Measurements from ENCODE around the gene GANAB. TPM values are rescaled to one million over a fixed set of nuclear protein-coding genes. Genes with fewer than 3 reads are reported as not detected.
"Not testable (repeated sequence)": the region's sequence is repeated elsewhere in the genome, so short reads cannot be mapped to it uniquely, and the experiment has no call there.

GANAB gene
- total RNA-seq, 1 donor from 2014 or later = 237 TPM

DNA sequence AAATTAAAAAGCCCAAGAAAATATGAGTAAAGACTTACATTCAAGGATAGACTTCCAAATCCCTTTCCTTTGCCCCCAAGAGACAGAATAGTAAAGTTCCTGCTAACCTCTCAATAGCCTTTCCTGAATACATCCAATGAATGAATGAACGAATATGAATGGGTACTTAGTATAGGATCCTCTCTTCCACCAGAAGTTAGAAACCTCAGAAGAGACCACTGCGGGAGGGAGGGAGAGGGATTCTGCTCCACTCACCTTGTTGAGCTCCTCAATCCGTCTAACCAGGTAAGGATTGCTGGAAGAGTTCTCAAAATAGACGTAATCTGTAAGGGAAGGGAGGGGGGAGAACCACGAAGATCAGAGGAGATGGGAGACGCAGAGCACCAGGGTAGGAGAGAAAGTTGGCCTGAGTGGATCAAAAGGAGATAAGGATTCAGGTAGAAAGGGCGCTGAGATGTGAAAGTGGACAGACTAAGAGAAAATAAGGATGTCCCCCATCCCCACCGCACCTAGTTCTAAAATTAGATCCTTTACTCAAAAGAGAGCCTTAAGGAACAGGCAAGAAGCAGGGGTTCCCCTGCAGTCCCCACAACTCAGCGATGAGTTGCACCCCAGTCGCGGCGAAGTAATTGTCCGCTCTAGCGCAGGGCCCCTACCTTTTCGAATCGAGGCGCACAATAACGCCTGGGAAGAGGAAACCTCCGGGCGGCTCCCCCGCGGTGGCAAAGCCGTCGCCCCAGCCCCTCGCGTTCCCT is 45.9 kb downstream of the GANAB start:
- DNase-seq = peak; percentile 23

DNA sequence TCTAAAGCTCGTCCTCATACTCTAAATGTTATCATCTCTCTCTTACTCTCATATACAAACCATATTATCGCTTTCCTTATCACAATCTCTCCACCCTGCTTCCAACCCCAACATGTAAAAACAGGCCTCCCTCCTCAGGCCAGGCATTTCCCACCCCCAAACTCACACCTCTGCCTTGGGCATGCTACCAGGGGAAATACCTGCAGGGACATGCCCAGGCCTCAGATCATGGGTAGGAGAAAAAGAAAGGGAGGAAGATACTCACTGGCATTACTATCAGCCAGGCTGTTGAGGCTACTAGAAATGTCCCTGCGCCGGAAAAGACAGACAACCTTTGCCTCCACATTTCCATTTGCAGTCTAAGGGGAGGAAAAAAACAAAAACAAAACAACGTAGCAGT is 46.5 kb downstream of the GANAB start:
- DNase-seq = no peak

DNA sequence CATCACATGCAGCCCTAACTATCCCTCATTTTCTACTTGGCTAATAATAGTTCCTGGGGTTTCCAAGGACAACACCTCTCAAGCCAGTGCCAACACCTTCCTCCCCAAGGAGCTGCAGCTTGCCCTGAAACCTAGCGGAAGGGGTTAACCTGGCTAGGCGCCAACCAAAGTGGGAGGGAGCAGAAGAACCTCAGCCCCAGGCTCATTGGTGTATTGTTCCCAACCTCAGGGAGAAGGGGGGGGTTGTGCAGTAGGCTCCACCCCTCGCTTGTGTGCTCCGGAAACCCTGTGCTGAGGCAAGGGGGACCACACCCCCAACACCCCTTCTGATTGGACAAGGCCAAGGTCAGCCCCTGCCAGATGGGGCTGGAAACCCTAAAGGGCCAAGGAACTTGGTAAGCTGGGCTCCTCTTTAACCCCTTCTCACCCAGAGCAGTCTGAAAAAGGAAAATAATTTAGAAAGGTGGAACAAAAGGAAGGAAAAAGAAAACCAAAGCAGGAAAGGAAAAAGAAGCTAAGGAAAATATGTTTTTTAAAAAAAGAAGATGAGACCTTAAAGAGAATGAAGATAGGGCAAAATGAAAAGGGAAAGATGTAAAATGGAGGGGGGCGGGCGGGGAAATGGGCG is 47.2 kb downstream of the GANAB start:
- DNase-seq = peak; percentile 99

DNA sequence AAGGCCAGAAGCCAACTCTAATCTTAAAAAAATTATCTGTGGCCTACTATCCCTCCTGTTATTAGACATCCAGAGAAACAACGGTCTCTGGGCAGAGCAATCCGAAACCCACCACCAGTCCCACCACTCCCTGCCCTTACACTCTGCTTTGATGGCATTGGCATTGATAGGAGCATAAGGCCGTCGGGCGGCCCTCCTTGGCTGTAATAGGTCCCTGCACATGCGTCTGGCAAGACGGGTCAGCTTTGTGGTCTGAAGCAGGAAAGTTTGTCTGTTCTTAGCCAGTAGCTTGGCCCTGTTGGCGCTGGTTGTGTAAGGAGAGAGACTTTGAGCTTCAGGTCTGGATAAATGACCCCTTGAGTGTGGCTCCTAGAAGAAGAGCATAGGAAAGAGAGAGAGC is 51.3 kb downstream of the GANAB start:
- DNase-seq = no peak

DNA sequence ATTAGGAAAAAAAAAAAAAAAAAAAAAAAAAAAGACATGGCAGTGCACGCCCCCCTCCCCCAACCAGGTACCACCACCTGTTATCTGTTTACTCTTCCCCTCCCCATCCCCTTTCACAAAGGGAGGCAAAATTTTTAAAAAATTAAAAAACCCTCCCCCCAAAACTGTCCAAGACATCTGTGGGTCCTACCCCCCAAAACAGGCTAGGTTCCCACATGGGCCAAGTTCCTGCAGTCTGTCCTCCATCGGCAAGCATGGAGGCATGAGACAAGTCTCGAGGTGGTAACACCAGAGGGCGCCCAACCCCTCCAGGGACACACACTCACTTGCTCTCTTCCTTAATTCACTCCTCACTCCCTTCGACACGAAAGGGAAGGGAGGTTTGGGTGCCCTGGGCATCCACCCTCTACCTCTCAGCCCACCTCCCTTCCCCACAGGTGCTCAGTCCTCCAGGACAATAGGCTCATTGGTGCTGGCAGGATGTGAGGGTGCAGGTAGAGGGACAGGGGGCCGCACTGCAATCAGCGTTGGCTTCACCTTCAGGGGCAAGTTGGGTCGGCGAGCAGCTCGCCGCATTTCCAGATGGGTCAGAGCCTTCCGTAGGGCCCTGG is 52.9 kb downstream of the GANAB start:
- peak; percentile 88 for DNase-seq

DNA sequence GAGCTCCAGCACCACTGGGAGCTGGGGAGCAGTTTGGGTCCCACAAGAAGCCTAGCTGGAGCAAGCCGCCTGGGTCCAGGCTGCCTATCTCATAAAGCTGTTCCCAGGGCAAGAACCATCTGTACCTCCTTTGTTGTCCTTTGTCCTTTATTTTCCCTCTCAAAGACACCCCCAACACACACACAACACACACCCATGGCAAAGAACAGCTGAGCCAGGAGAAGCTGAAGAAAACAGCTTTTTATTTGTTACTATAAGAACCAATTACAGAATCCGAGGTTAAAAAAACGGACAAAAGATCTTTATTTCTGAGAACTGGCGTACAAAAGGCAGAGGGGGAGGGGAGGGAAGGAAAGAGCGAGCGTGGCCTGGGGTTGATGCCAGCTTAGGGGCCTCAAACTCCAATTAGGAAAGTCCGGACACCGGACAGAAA is 53.4 kb downstream of the GANAB start:
- no peak for DNase-seq

DNA sequence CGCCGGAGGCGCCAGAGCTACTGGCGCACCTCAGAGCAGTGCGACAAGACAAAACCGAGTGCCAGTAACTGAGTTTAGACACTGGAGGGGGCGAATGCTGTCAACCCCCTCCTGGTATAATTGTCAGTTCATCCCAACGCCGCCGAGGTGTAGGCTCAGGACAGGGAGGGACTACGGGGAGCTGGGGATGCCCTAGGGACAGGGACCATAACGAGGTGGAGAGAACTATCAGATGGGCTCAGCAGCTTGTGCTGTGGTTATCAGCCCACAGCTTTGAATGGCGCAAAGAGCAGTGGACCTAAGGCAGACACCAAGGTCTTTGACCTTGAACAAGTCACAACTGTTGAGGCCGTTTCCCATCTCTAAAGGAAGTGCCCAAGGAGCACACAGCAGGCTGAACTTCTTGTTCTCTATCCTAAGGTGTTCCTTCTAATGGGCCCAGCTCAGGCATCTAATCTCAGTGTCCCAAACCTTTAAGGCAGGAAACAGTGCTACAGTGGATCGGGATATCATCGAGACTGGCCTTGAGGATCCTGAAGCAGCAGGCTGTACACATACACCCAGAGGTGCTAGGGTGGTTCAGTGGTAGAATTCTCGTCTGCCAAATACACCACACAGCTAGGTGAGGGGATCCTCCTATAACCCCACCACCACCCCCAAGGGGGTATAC is 54.1 kb downstream of the GANAB start:
- DNase-seq = no peak

DNA sequence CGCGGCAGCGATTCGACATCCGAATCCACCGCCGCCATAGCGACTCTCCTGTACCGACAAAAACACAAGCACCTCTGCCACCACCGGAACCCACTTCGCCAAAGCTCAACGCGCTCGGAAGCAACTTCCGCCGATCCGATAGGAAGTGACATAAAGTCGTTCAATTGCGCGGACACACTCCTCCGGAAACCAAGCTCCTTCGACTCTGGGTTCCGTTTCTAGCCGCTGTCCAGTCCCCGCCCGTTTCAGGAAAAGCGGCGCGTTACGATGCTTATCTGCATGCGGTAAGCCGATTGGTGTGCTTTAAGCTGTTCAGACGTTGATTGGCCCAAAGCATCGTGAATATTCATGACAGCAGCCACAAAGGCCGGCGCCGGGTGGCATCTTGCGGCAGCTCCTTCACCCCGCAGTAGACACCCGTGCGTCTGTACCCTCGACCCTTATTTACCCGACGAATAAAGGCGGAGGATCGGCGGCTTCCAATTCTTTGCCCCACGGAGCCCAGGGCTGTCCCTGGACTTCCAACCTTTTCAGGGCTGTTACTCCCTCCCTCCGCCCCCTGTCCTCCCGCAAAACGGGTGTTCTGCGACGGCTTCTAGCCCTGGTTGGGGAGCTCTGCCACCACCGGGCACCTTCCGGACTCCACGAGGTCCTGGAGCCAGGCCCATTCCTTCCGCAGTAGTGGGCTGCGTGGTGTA is 54.8 kb downstream of the GANAB start, which contains the start of gene TUT1:
TUT1 (minus strand) TSS at position 76 of the 698 bp plus-strand sequence; CDS start at position 38, 38 bp downstream.
- peak; percentile 100 for DNase-seq

DNA sequence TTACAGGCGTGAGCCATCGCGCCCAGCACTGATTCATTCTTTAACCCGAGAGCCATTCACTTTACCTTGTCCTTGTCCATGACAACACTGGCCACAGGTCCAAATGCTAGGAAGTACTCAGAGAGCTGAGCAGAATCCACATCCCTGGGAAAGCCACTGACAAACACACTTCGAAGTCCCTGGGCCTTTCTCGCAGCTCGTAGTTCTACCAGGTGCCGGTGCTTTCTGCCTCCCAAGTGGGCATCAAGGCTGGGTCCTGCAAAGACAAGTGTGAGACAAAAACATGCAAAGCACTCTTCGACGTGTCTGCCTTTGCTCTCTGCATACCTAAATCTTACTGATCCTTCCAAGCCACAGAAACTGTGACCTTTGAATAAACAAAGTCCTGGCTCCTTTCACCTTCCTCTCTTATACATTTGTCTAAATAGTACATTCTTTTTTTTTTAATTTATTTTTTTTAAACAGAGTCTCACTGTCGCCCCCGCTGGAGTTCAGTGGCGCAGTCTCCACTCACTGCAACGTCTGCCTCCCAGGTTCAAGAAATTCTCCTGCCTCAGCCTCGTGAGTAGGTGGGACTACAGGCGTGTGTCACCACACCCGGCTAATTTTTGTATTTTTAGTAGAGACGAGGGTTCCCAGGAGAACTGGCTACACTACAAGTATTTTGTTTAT is 57.3 kb downstream of the GANAB start:
- DNase-seq = peak; percentile 67

DNA sequence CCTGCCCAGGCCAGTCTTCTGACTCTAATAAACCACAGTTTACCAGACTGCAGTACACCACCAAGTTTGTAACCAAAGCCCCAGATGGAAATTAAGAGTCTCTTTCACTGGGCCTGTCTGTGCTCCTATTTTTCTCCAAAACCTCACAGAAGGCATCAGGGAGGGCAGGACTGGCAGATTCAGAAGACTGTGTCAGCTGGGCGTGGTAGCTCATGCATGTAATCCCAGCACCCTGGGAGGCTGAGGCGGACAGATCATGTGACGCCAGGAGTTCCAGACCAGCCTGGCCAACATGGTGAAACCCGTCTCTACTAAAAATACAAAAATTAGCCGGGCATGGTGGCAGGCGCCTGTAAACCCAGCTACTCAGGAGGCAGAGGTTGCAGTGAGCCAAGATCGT is 61.1 kb downstream of the GANAB start:
- DNase-seq = not testable (repeated sequence)

DNA sequence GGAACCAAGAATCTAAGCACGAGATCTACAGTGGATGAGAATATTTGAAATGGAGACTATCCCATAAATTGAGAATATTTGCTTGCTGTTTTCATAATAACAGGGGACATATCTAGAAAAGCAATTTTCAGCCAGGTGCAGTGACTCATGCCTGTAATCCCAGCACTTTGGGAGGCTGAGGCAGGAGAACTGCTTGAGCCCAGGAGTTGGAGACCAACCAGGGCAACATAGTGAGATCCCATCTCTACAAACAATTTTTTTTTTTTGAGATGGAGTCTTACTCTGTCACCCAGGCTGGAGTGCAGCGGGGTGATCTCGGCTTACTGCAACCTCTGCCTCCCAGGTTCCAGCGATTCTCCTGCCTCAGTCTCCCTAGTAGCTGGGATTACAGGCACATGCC is 64.7 kb downstream of the GANAB start:
- DNase-seq = not testable (repeated sequence)

DNA sequence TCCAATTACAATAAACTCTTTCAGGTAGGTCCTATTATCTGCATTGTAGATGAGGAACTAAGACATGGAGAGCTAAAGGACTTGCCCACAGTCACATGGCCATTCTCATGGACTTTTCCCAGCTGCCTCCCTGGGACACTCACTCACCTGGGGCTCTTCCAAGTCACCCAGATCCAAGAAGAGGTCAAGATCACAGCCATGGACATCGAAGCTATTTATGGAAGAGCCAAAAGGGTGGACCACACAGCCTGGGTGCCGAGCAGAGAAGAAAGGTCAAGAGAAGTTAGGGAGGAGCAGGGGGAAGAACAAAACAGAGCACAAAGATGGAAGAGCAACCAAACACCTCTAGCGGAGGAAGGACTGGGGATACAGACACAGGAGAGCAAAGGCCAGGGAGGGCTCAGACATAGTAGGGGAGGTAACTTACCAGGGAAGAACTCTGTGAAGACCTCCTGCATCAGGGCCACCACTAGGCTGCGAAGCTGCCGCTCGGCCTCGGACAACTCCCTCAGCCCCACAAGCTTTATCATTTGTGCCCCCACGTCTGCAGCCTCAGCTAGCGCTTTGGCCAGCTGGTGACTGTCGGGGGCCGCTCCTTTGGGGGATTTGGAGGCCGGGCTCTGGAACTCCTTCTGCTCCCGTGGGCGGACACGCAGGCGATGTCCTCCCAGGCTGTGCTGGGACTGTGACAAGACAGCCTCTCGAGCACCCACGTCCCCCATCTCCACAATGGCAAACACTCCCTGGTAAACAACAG is 65.3 kb downstream of the GANAB start:
- no peak for DNase-seq

DNA sequence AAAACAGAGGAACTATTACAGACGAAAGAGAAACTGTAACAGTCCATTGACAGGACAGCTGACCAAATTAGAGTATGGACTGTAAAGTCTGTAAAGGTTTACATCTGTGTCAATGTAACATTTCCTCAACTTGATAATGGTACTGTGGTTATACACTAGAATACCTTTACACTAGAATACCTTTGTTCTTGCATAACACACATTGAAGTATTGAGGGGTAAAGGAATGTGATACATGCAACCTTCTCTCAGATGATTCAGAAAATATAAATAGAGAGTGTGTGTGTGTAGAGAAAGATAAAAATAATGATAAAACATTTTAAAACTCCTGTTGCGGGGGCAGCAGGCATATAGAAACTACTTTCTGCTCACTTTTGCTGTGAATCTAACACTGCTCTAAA is 67.2 kb downstream of the GANAB start:
- no peak for DNase-seq

DNA sequence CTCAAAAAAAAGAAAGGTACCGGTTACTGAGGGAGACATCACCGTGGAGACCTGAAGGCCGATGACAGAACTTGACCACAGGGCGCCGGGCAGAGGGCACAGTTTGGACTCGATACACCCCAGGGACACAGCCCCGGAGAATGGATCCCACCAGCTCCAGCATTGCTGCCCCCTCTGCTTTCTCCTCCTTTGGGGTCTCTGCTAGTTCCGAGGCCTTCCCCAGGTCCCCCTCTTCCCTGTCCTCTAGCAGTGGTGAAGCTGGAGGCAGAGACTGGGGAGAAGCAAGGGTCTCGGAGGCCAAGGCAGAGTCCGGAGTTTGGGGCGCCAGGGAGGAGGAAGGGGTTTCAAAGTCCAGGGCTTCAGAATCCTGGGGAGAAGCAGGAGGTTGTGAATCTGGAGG is 67.9 kb downstream of the GANAB start:
- DNase-seq = no peak

DNA sequence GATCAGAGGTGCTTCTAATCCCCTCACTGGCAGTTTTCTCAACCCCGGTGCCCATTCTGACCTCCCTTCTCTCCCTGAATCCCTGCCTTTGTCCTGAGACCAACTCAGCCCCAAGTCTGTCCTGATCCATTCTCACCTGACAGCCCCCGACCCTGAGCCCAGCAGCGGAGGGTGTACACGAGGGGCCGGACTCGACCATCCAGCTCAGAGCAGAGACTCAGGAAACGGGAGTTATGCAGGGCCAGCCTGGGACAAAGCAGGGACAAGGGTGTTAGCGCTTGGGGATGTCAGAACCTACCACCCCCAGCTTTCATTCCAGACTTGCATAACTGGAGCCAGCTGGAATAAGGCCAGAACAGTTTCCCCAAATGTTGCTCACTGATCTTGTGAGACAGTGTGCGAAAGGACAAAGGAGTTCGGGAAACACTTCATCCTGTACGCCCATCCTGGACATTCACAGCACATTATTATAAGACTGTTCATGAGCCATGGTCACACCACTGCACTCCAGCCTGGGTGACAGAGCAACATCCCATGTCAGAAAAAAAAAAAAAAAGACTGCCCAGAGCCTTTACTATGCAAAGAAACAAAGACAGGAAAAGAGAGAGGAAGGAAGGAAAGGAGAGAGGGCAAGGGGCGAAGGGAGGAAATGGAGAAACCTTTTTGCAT is 69.2 kb downstream of the GANAB start:
- peak; percentile 99 for DNase-seq

DNA sequence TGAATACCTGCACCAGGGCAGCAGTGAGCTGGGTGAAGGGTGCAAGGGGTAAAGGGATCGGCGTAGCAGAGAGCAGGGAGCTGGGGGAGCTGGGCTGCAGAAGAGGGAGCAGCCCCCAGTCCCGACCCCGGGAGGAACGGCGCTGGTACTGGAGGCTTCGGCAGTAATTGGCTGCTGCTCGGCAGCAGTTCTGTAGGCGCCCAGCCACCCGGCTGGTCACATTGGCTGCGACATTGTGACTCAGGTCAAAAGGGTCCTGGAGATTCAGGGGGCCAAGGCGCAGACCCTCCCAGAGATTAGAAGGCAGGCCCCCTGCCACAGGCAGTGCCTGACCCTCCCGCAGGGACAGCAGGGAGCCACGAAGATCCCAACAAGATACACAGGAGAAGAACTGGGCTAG is 70.6 kb downstream of the GANAB start:
- DNase-seq = no peak

DNA sequence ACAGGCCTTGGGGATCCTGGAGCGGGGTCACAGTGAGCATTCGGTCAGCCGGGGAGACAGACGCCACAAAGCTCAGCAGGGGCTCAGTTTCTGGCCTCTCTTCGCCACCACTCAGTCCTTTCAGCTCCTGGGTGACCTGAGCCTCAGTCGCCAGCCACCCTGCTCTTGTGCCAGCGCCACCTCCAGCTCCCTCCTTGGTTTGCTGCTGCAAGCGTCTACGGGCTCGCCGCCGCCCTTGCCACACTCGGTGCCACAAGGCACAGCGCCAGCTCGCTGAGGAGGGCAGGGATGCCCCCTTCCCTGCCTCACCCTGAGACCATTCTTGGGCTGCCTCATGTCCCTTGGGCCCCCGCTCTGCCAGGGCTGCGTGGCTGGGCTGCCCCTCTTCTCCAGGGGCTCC is 71.3 kb downstream of the GANAB start:
- DNase-seq = peak; percentile 29

Measured in dermis blood vessel endothelial cell (primary cell).